ENCODE measurements around the gene CBX3.

- no peak for TF ChIP-seq CTCF (conservative IDR thresholded peaks at IDR 0.05; ENCODE audit: low read depth in 2 of 2)
- TF ChIP-seq EZH2 (IDR thresholded peaks at IDR 0.05; ENCODE audit: low read depth, unreplicated experiment), result no peak
- no peak for TF ChIP-seq ETS1 (IDR thresholded peaks at IDR 0.05)
- 0 out of 2 replicates have a peak, but pooled peaks have one; percentile 18 for TF ChIP-seq POLR2AphosphoS5 (IDR thresholded peaks at IDR 0.05; ENCODE audit: low read depth)
- TF ChIP-seq CREB1 (CRISPR knock-in tag; IDR thresholded peaks at IDR 0.05; ENCODE audit: low read depth), result no peak
- no peak for TF ChIP-seq NANOG (IDR thresholded peaks at IDR 0.05; ENCODE audit: borderline replicate concordance)
- no peak for TF ChIP-seq JUNB (IDR thresholded peaks at IDR 0.05; ENCODE audit: unreplicated experiment)
- TF ChIP-seq REST (IDR thresholded peaks at IDR 0.05; ENCODE audit: unreplicated experiment), result no peak
Measured at GRCh38 chr7:26156451-26157420, 44.8 kb upstream of the CBX3 start.

All from GM23338 (cell line).